ENCODE data around the gene AKT1. TPM values are rescaled to one million over a fixed set of nuclear protein-coding genes. Genes with fewer than 3 reads are reported as not detected.
A peak's percentile ranks its signal among the peaks of the same experiment; 100 is the strongest.
"Not testable (repeated sequence)": the region's sequence is repeated elsewhere in the genome, so short reads cannot be mapped to it uniquely, and the experiment has no call there.

Gene AKT1
- total RNA-seq, 1 donor from 2014 or later, result 151 TPM

DNA sequence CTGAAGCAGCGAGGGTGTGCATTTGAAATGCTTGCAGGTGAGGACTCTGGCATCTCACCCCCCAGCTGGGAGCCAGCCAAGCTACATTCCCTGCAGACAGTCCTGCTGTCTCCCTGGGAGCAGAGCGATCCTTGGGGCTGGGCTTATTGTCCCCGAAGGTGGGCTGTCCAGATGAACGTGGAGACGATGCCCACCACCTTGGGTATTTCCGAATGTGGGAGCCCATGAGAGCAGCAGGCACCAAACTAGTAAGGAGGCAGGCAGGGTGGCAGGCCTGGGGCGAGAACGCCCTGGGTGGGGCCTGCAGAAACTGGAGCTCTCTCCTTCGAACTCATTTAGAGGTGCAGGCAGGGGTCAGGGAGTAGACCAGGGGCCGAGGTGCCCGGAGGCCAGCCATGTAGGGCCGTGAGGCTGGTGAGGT is 23.8 kb upstream of the AKT1 start:
- Histone ChIP-seq H3K36me3 (ENCODE audit: control insufficient read depth in 3 of 3, insufficient read depth in 3 of 3, low read length in 3 of 3) (peaks cover 0 to 2% (median 0%) of the 10 kb centered on the region in 3 donors), H3K9ac (ENCODE audit: low read depth in 1 of 3, low read length in 3 of 3) (no peak overlapping the region), H3K27ac (ENCODE audit: low read depth, low read length) (no peak overlapping the region), H3K4me1 (ENCODE audit: control insufficient read depth in 3 of 3, insufficient read depth in 3 of 3, low read length in 3 of 3) (peaks cover 18 to 26% (median 19%) of the 10 kb centered on the region in 3 donors), H3K4me3 (ENCODE audit: low read length in 3 of 3) (no peak overlapping the region), H3K27me3 (ENCODE audit: control insufficient read depth in 3 of 3, insufficient read depth in 3 of 3, low read length in 3 of 3) (peaks cover 0 to 5% (median 3%) of the 10 kb centered on the region in 3 donors), H3K9me3 (ENCODE audit: control insufficient read depth in 3 of 3, low read length in 3 of 3) (peaks cover 0 to 2% (median 0%) of the 10 kb centered on the region in 3 donors)

DNA sequence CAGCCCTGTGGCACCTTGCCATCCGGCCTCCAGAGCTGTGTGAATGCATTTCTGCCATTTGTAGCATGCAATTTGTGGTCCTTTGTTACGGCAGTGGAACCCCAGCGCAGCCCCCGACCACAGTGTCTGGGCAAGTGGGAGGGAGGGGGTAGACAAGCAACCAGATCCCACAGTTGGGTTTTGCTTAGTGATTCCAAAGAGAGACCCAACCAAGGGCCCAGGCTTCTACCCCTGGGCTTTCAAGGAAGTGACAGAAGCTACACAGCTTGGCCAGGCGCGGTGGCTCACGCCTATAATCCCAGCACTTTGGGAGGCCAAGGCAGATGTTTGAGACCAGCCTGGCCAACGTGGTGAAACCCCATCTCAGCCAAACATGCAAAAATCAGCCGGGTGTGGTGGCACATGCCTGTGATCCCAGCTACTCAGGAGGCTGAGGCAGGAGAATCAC is 23.2 kb upstream of the AKT1 start:
- H3K27me3 ChIP-seq (ENCODE audit: control insufficient read depth in 3 of 3, insufficient read depth in 3 of 3, low read length in 3 of 3), result peaks cover 0 to 3% (median 0%) of the 10 kb centered on the region in 3 donors
- peaks cover 0 to 2% (median 0%) of the 10 kb centered on the region in 3 donors for H3K9me3 ChIP-seq (ENCODE audit: control insufficient read depth in 3 of 3, low read length in 3 of 3)
- no peak overlapping the region for H3K9ac ChIP-seq (ENCODE audit: low read depth in 1 of 3, low read length in 3 of 3)
- H3K36me3 ChIP-seq (ENCODE audit: control insufficient read depth in 3 of 3, insufficient read depth in 3 of 3, low read length in 3 of 3), result peaks cover 0 to 2% (median 0%) of the 10 kb centered on the region in 3 donors
- H3K27ac ChIP-seq (ENCODE audit: low read depth, low read length), result no peak overlapping the region
- H3K4me1 ChIP-seq (ENCODE audit: control insufficient read depth in 3 of 3, insufficient read depth in 3 of 3, low read length in 3 of 3), result peaks cover 19 to 32% (median 20%) of the 10 kb centered on the region in 3 donors
- no peak overlapping the region for H3K4me3 ChIP-seq (ENCODE audit: low read length in 3 of 3)

DNA sequence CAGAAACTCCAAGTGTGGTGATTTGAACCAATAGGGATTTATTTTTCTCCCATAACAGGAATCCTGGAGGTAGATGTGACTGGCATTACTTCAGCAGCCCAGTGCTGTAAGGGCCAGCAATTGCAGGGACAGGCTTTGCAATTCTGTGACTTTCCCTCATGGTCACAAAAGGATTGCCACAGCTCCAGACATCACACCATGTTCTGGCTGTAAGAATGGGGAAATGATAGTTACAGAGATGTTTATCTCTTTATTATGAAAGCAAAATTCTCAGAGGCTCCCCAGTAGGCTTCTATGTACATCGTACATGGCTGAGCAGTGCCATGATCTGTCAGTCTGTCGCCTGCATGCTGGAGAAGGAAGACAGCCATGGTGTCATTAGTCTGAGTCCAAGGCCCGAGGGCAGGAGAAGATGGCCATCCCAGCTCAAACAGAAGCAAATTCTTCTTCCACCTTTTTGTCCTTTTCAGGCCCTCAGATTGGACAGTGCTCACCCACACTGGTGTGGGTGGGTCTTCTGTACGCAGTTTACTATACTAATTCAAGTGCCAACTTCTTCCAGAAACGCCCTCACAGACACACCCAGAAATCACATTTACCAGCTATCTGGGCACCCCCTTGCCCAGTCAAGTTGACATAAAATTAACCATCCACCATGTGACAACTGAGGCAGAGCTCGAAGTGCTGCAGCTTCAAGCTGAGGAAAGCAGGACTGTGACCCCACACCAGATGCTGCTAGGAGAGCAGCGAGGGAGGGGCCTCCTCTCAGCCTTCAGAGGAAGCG is 22.6 kb upstream of the AKT1 start:
- Histone ChIP-seq H3K36me3 (ENCODE audit: control insufficient read depth in 3 of 3, insufficient read depth in 3 of 3, low read length in 3 of 3) (peaks cover 0 to 2% (median 0%) of the 10 kb centered on the region in 3 donors), H3K27ac (ENCODE audit: low read depth, low read length) (no peak overlapping the region)

DNA sequence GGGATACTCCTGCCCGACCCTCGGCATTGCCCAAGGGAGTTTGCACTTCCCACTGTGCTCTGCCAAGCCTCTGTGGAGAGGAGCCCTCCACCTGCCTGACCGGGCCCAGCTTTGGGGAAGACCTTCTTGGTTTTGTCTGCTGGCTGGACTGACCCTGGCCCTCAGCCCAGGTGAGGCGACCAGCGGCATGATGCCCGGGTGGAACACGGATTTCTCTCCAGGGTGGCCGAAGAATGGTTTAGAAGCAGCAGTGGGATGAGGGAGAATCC is 21.0 kb upstream of the AKT1 start:
- Histone ChIP-seq H3K9ac (ENCODE audit: low read depth in 1 of 3, low read length in 3 of 3) (peak overlapping the region; percentile 94 to 98 (median 95)), H3K4me3 (ENCODE audit: low read length in 3 of 3) (peak overlapping the region; percentile 88 to 99 (median 97)), H3K27ac (ENCODE audit: low read depth, low read length) (peak overlapping the region; percentile 89), H3K27me3 (ENCODE audit: control insufficient read depth in 3 of 3, insufficient read depth in 3 of 3, low read length in 3 of 3) (no peaks in the 10 kb centered on the region), H3K9me3 (ENCODE audit: control insufficient read depth in 3 of 3, low read length in 3 of 3) (peaks cover 0 to 2% (median 0%) of the 10 kb centered on the region in 3 donors), H3K4me1 (ENCODE audit: control insufficient read depth in 3 of 3, insufficient read depth in 3 of 3, low read length in 3 of 3) (peaks cover 24 to 38% (median 25%) of the 10 kb centered on the region in 3 donors), H3K36me3 (ENCODE audit: control insufficient read depth in 3 of 3, insufficient read depth in 3 of 3, low read length in 3 of 3) (peaks cover 0 to 2% (median 0%) of the 10 kb centered on the region in 3 donors)

More for the DNA sequence above, 22.6 kb upstream of the AKT1 start:
- Histone ChIP-seq H3K27me3 (ENCODE audit: control insufficient read depth in 3 of 3, insufficient read depth in 3 of 3, low read length in 3 of 3) (peaks cover 0 to 3% (median 0%) of the 10 kb centered on the region in 3 donors), H3K9ac (ENCODE audit: low read depth in 1 of 3, low read length in 3 of 3) (no peak overlapping the region), H3K9me3 (ENCODE audit: control insufficient read depth in 3 of 3, low read length in 3 of 3) (peaks cover 0 to 2% (median 0%) of the 10 kb centered on the region in 3 donors), H3K4me1 (ENCODE audit: control insufficient read depth in 3 of 3, insufficient read depth in 3 of 3, low read length in 3 of 3) (peaks cover 24 to 38% (median 25%) of the 10 kb centered on the region in 3 donors), H3K4me3 (ENCODE audit: low read length in 3 of 3) (no peak overlapping the region)

DNA sequence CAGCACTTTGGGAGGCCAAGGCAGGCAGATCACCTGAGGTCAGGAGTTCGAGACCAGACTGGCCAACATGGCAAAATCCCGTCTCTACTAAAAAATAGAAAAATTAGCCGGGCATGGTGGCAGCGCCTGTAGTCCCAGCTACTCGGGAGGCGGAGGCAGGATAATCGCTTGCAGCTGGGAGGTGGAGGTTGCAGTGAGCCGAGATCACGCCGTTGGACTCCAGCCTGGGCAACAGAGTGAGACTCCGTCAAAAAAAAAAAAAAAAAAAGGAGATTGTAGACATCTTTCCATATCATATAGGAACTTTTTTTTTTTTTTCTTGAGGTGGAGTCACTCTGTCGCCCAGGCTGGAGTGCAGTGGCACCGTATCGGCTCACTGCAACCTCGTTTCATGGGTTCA is 19.2 kb upstream of the AKT1 start:
- not testable (repeated sequence) for H3K9me3 ChIP-seq (ENCODE audit: control insufficient read depth in 3 of 3, low read length in 3 of 3); H3K36me3 ChIP-seq (ENCODE audit: control insufficient read depth in 3 of 3, insufficient read depth in 3 of 3, low read length in 3 of 3); H3K27me3 ChIP-seq (ENCODE audit: control insufficient read depth in 3 of 3, insufficient read depth in 3 of 3, low read length in 3 of 3)
- H3K4me3 ChIP-seq (ENCODE audit: low read length in 3 of 3), result peak overlapping the region in 2 of 3 donors; percentile 90 to 99
- peak overlapping the region in 2 of 3 donors; percentile 95 to 98 for H3K9ac ChIP-seq (ENCODE audit: low read depth in 1 of 3, low read length in 3 of 3)
- H3K27ac ChIP-seq (ENCODE audit: low read depth, low read length), result peak overlapping the region; percentile 89
- H3K4me1 ChIP-seq (ENCODE audit: control insufficient read depth in 3 of 3, insufficient read depth in 3 of 3, low read length in 3 of 3), result peaks cover 24 to 38% (median 25%) of the 10 kb centered on the region in 3 donors

DNA sequence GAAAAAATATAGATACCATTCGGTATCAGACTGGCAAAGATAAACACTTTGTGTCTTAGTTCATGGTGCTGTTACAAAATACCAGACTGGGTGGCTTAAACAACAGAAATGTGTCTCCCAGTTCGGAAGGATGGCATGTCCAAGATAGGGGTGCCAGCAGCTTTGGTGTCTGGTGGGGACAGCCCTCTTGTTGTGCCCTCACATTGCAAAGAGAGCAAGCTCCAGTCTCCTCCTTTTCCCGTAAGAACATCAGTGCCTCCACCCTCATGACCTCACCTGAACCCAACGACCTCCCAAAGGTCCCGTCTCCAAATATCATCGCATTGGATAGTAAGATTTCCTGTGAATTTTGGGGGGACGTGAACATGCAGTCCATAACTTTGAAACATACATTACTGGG is 17.7 kb upstream of the AKT1 start:
- H3K4me3 ChIP-seq (ENCODE audit: low read length in 3 of 3), result no peak overlapping the region
- no peak overlapping the region for H3K9ac ChIP-seq (ENCODE audit: low read depth in 1 of 3, low read length in 3 of 3)
- peaks cover 0 to 2% (median 0%) of the 10 kb centered on the region in 3 donors for H3K36me3 ChIP-seq (ENCODE audit: control insufficient read depth in 3 of 3, insufficient read depth in 3 of 3, low read length in 3 of 3)
- peaks cover 0 to 2% (median 0%) of the 10 kb centered on the region in 3 donors for H3K9me3 ChIP-seq (ENCODE audit: control insufficient read depth in 3 of 3, low read length in 3 of 3)
- no peaks in the 10 kb centered on the region for H3K27me3 ChIP-seq (ENCODE audit: control insufficient read depth in 3 of 3, insufficient read depth in 3 of 3, low read length in 3 of 3)
- H3K27ac ChIP-seq (ENCODE audit: low read depth, low read length), result no peak overlapping the region
- H3K4me1 ChIP-seq (ENCODE audit: control insufficient read depth in 3 of 3, insufficient read depth in 3 of 3, low read length in 3 of 3), result peaks cover 24 to 38% (median 25%) of the 10 kb centered on the region in 3 donors

DNA sequence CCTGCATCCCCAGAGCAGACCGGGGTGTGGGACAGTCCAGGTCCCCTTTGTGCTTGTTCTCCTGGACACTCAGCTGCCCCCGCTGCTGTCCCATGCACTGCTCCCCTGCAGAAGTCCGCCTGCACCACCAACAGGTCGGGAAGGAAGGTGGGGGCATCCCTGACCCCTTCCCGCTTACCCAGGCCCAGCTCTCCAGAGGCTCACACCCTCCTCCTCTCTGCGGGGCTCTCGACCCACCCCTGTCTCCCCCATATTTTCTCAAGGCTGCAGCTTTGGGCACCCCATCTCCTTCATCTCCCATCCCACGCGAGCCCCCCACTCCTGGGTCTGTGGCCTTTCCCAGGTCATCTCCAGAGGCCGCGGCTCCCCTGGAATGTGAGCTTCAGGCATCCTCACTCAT is 14.8 kb upstream of the AKT1 start:
- no peaks in the 10 kb centered on the region for H3K36me3 ChIP-seq (ENCODE audit: control insufficient read depth in 3 of 3, insufficient read depth in 3 of 3, low read length in 3 of 3)
- H3K27me3 ChIP-seq (ENCODE audit: control insufficient read depth in 3 of 3, insufficient read depth in 3 of 3, low read length in 3 of 3), result no peaks in the 10 kb centered on the region
- no peak overlapping the region for H3K27ac ChIP-seq (ENCODE audit: low read depth, low read length)
- H3K4me1 ChIP-seq (ENCODE audit: control insufficient read depth in 3 of 3, insufficient read depth in 3 of 3, low read length in 3 of 3), result peaks cover 18 to 31% (median 19%) of the 10 kb centered on the region in 3 donors
- no peak overlapping the region for H3K9ac ChIP-seq (ENCODE audit: low read depth in 1 of 3, low read length in 3 of 3)
- no peaks in the 10 kb centered on the region for H3K9me3 ChIP-seq (ENCODE audit: control insufficient read depth in 3 of 3, low read length in 3 of 3)
- no peak overlapping the region for H3K4me3 ChIP-seq (ENCODE audit: low read length in 3 of 3)

DNA sequence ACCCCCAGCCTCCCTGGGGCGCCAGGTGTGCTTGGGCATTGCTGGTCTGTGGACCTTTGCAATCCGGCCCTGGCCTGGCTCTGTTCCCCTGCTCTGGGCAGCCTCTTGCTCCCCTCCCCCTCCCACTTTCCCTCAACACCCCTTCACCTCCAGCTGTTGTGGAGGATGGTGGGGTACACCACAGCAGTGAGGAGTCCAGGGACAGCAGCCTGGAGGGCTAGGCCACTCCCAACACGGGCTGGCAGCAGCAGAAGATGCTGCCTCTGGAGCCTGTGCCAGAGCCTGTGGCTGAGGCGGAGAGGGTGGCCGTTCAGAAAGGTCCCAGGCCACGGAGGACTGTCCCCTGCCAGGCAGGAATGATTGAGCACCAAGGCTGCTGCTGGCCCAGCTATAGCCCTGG is 12.9 kb upstream of the AKT1 start:
- Histone ChIP-seq H3K36me3 (ENCODE audit: control insufficient read depth in 3 of 3, insufficient read depth in 3 of 3, low read length in 3 of 3) (no peaks in the 10 kb centered on the region), H3K4me1 (ENCODE audit: control insufficient read depth in 3 of 3, insufficient read depth in 3 of 3, low read length in 3 of 3) (peaks cover 9 to 27% (median 17%) of the 10 kb centered on the region in 3 donors), H3K27ac (ENCODE audit: low read depth, low read length) (no peak overlapping the region), H3K9ac (ENCODE audit: low read depth in 1 of 3, low read length in 3 of 3) (no peak overlapping the region), H3K4me3 (ENCODE audit: low read length in 3 of 3) (no peak overlapping the region), H3K9me3 (ENCODE audit: control insufficient read depth in 3 of 3, low read length in 3 of 3) (no peaks in the 10 kb centered on the region), H3K27me3 (ENCODE audit: control insufficient read depth in 3 of 3, insufficient read depth in 3 of 3, low read length in 3 of 3) (no peaks in the 10 kb centered on the region)

DNA sequence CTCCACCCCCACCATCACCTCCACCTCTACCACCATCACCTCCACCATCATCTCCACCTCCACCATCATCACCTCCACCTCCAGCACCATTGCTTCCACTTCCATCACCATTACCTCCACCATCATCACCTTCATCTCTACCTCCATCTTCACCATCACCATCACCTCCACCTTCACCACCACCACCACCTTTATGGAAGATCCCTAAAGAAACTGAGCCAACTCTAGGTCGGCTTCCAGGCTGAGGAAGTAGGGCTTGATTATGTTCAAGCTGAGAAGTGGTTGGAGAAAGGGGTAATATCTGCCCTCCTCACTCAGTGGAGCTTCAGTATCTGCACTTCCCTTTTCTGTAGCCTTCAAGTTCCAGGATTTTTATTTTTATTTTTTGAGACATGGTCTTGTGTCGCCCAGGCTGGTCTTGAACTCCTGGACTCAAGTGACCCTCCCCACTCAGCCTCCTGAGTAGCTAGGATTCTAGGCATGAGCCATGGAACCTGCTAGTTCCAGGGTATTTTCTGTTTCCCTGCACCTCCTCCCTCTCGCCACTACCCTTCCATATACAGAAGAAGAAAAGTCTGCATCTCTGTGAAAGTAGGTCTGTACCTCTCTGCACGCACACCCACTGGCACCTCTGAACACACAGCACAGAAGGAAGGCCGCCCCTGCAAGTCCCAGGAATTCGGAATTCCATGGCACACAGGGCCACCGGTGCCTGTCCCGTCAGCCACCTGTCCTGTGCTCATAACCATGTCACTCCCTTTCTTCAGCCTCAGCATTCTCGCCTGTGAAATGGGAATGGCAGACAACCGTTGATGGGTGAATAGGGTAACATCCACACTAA is 11.3 kb upstream of the AKT1 start:
- no peak overlapping the region for H3K27ac ChIP-seq (ENCODE audit: low read depth, low read length)

More for the DNA sequence above, 11.3 kb upstream of the AKT1 start:
- H3K9me3 ChIP-seq (ENCODE audit: control insufficient read depth in 3 of 3, low read length in 3 of 3), result no peaks in the 10 kb centered on the region
- H3K9ac ChIP-seq (ENCODE audit: low read depth in 1 of 3, low read length in 3 of 3), result no peak overlapping the region
- H3K36me3 ChIP-seq (ENCODE audit: control insufficient read depth in 3 of 3, insufficient read depth in 3 of 3, low read length in 3 of 3), result no peaks in the 10 kb centered on the region
- H3K4me3 ChIP-seq (ENCODE audit: low read length in 3 of 3), result no peak overlapping the region
- no peaks in the 10 kb centered on the region for H3K27me3 ChIP-seq (ENCODE audit: control insufficient read depth in 3 of 3, insufficient read depth in 3 of 3, low read length in 3 of 3)
- peaks cover 13 to 39% (median 29%) of the 10 kb centered on the region in 3 donors for H3K4me1 ChIP-seq (ENCODE audit: control insufficient read depth in 3 of 3, insufficient read depth in 3 of 3, low read length in 3 of 3)
